GM19324 (cell line): ENCODE results near the gene ZBTB20.
"Not testable (repeated sequence)": the region's sequence is repeated elsewhere in the genome, so short reads cannot be mapped to it uniquely, and the experiment has no call there.

Source experiments
- ATAC-seq: cut with Tn5 transposase; IDR thresholded peaks from one replicate; pipeline ENCODE4 v1.9.1; 2021; ENCODE audit warnings: mild to moderate bottlenecking, moderate library complexity; ENCODE audit not compliant: unreplicated experiment, low FRiP score

Gene ZBTB20

GRCh38 chr3:114694251-114694650 lies 452.8 kb downstream of the ZBTB20 start:
- ATAC-seq: no peak

- no peak for ATAC-seq
Observed at GRCh38 chr3:114691871-114692270, 455.2 kb downstream of the ZBTB20 start.

DNA sequence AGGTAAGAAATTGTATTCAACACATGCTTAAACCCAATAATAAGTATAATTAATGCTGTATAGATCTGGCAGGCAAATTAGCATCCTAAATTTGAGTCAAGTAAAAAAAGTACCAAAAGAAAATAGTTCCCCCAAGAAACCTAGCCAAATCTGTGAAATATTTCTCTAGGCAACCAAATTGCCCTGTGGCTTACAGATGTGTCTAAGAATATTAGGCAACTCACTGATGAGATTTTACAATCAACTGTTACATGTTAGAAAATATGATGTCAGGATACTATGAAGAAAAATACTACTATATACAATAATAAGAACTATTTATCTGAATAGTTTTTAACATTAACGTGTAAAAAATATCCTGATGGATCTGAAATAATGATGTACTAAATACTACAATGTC lies 456.2 kb downstream of the ZBTB20 start:
- no peak for ATAC-seq

DNA sequence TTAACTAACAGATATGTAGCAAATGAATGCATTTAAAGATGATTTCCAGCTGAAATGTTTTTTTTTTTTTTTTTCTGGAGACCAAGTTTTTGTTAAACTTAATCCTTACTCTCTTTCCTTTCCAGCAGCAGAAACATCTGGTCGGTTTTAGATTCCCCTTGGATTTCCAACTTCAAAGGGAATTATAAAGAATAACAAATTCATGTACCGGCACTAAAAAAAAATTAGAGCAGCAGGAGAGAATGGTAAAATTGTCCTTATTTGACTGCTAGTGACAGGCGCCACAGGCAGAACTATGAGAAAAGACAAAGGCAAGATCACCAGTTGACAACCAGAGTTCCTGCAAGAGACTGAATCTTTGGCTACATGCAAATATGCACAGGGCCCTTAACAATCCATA lies 459.9 kb downstream of the ZBTB20 start:
- ATAC-seq: no peak

- ATAC-seq: no peak
Observed at GRCh38 chr3:114686621-114687020, 460.5 kb downstream of the ZBTB20 start.

DNA sequence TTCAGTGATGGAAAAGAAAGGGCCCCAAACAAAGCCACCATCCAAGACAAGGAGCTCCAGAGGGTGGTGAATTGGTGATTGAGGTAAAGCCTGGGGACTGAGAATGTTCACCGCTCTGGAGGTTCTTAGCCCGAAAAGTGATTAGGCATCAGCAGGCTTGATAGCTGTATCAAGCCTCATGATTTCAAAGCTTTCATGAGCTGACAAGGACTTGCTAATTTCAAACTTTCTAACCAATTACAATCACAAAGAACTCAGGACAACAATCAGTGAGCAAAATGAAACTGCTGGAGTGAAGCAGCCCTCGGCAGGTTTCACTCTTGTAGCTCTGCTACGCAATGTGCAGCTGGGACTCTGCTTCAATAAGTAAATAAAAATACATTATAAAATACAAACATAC lies 461.9 kb downstream of the ZBTB20 start:
- ATAC-seq: no peak

DNA sequence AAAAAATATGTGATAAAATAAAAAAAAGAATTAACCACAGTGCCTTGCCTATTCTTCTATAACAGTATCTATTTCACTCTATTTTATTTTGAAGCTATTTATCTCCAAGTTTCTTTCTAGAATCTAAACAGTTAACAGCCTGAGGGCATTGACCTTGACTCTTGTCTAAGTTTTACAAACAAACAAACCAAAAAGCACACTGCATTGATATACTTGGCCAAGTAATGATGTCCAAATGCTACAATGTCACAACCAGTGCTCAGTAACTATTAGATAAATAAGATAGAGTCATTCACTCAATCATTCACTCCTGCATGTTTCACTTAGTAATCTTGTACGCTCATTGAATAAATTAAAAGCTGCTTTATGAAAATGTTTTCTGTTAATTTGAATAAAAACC lies 466.8 kb downstream of the ZBTB20 start:
- no peak for ATAC-seq

DNA sequence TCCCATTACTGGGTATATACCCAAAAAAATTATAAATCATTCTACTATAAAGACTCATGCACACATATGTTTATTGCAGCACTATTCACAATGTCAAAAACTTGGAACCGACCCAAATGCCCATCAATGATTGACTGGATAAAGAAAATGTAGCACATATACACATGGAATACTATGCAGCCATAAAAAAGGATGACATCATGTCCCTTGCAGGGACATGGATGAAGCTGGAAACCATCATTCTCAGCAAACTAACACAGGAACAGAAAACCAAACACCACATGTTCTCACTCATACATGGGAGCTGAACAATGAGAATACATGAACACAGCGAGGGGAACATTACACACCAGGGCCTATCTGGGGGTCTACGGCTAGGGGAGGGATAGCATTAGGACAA lies 467.3 kb downstream of the ZBTB20 start:
- ATAC-seq: not testable (repeated sequence)

DNA sequence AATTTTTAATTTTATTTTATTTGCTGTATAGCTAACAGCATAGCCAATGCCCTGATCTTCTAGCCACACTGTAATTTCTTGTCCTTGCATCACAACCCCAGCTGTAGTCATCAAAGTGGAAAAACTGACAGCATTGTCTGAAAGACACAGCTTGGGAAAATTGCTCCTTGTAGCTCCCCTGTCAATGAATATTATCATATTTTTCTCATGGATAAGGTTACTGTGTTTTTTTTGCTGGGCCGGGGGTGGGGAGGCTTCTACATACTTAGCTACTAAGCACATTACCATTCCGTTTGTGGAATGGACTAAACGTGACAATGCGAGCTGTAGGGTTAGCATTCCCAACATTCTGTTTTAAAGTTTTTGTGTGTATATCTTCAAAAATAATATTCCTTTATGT lies 472.0 kb downstream of the ZBTB20 start:
- no peak for ATAC-seq

- no peak for ATAC-seq
Observed at GRCh38 chr3:114674036-114674435, 473.1 kb downstream of the ZBTB20 start.

DNA sequence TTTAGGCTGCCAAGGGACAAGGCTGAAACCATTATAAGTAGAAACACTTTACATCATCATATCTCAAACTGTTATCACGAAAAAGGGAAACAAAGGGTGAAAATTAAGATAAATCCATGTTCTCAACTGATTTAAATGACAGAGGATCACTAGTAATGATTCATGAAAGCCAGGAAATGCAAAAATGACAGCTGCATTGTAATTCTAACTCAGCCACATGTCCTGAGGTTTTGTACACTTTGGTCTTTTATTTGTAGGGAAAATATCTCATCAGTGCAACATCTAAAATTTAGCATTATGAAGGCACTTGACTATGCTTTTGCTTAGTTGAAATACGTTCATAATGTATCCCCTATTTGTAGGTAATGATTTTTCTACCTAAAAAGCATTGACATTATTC lies 473.6 kb downstream of the ZBTB20 start:
- ATAC-seq: no peak

DNA sequence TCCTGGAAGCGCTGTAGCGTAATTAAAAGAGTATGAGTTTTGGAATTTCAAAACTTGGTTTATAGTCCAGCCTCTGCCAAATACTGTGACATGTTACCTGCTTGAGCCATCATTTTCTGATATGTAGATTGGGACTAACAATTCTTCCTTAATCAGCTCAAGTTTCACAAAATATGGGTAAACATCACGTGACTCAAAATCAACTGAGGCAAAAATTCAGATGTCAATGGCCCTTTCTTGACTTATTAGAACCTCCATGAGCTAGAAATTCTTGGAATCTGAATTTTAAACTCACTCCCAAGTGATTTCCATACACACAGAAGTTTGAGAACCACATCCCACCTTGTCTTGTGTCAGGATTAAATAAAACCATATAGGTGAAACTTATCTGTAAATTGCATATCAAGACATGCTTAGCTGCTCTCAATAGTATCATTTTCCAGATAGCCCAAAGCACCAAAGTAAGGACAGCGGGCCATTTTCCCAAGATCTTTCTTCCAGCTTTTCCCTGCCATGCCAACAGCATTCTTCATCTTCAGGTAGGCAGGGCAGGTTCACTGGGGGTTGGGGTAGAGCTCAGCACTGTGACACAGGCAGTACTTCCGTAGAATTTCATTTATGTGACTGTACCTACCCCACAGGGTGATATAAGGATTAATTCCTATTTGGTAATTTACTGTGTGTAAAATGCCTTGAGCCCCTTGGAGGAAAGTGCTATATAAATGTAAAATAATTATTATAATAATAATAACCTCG lies 474.2 kb downstream of the ZBTB20 start:
- ATAC-seq: no peak

- no peak for ATAC-seq
Observed at GRCh38 chr3:114671741-114672510, 475.2 kb downstream of the ZBTB20 start.

DNA sequence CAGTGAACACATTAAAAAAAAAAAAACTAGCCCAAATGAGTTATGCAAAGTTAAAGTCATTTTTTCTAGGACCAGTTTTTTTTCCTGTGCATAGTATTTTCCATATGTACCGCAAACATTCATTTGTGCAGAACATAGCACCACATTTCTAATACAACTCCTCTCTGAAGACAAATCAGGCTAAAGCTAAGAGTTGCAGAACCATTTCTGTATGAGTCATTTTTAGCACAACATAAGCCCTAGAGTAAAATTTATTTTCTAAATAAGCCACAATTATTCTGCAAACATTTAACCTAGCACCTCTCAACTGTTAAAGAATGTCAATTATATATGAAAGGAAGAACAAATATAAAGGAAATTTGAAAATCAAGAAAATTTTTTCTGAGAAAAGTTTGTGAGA lies 477.5 kb downstream of the ZBTB20 start:
- ATAC-seq: no peak

- ATAC-seq: no peak
Observed at GRCh38 chr3:114668099-114668498, 479.0 kb downstream of the ZBTB20 start.

DNA sequence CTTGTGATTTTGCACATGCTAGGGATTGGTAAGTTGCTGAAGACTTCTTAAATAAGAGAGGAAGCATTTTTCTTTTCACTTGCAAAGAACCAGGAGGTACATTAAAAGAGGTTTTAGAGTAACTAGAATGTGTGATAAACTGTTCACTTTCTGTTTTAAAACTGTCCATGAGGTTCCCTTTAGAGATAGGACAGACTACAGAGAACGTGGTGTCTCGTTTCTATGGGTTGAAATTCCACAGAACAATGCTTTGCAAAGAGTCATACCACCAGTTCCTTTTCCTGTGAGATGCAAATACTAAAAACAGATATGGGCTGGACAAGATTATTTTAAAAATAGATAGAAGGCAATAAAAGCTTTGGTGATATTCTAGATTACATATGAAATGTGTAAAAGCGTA lies 480.5 kb downstream of the ZBTB20 start:
- ATAC-seq: no peak

DNA sequence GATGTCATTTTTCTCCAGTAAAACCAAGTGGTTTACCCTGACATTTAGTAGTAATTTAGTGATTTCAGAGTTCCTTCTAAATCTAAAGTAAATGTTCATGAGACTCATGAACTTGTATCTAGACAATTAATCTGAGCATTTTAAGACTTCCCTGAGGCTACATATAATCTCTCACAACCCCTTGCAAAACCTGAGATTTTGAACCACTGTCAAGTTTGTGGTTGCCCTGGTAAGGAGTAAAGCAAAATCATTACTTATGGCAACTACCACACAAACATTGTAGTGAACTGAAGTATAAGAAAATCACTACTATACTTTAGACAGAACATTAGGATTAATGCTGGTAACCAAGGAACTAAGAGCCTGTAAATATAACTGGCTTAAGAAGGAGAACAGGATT lies 483.1 kb downstream of the ZBTB20 start:
- no peak for ATAC-seq

DNA sequence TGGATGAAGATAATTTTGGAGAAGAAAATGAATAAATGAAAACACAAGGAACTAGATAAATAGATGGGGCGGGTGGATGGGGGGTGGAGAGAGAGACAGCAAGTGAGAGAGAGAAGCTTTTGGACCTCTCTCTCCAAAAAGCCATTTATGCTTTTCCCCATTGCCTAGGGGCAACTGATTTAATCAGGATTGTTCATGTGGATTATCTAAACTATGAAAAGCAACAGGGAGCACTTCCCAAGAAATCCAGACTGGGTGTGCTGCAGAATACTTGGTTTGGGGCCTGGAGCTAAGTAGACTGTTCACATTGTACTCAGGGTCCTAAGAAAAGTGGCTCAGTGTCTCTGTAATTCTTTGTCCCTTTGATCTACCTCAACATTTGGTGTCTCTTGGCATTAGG lies 486.3 kb downstream of the ZBTB20 start:
- no peak for ATAC-seq

DNA sequence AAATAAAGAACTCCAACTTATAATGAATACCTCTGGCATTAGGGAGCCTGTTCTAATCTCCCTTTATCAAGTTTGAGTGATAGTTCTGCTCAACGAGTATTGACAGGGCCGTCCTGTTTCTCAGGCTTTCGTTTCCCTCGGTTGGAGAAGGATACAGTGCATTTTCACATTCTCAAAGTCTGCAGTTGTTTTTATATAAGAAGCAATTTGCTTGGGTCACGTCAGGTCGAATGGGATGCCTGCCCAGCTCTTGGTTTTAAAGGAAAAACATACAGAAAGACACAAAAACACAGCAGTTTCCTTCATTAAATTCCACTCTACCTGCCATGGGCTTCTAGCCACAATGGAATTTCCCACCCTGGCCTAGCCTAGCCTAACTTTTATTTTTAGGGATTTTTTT lies 487.0 kb downstream of the ZBTB20 start:
- no peak for ATAC-seq

GRCh38 chr3:114659109-114660061 lies 487.7 kb downstream of the ZBTB20 start:
- ATAC-seq: no peak

GRCh38 chr3:114651555-114651954 lies 495.5 kb downstream of the ZBTB20 start:
- ATAC-seq: no peak
